DLD1 (cell line): ENCODE data around the gene WFDC8.

ENCODE experiments used
- in situ Hi-C: cut with HindIII; loops from 2 replicates; pipeline ENCODE4 v1.10.0; 2017; ENCODE audit warnings: low sequenced_read_pairs

The WFDC8 gene

DNA sequence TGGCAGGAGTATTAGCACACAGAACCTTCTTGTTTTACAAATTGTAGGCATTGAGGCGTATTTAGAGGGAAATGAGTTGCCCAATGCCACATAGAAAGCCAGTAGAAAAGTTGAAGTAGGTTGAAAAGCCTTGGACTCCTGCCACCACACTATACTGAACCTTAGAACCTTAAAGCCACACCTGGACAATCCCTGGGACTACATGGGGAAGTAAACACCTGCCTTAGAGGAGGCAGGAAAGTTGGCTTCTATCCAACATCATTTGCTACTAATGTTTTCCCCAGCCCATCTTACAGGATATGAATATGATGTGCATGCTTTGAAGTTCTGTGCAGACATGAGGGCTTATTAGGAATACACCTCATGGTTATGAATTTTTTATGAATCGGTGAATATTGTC, 26.6 kb downstream of the WFDC8 start:
- in situ Hi-C loops, result no loop called here

DNA sequence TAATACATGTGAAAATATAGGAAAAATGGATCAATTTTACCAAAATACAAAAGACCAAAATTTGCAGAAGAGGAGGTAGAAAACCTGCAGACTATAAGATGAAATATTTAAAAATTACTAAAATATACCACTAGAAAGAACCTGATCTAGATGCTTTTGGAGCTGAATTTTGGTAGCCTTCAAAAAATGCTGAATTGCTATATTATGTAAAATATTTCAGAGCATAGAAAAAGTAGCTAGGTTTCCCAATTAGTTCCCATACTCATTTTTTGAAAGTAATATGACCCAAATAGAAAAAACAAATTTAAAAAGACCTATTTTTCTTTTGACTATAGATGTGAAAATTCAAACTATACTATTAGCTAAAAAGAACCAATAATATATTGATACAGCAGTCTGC, 28.3 kb downstream of the WFDC8 start:
- in situ Hi-C loops, result no loop called here

DNA sequence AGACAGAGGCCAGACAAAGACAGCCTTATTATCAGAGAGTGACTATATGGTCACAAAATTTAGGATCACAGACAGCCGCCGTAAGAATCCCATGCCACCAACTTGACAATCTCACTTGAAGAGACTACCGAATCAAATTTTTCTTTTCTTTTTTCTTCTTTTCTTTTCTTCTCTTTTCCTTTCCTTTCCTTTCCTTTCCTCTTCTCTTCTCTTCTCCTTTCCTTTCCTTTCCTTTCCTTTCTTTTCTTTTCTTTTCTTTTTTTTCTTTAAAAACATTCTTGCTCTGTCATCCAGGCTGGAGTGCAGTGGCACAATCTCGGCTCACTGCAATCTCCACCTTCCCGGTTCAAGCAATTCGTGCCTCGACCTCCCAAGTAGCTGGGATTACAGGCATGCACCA, 30.7 kb downstream of the WFDC8 start:
- in situ Hi-C loops, result no loop called here

DNA sequence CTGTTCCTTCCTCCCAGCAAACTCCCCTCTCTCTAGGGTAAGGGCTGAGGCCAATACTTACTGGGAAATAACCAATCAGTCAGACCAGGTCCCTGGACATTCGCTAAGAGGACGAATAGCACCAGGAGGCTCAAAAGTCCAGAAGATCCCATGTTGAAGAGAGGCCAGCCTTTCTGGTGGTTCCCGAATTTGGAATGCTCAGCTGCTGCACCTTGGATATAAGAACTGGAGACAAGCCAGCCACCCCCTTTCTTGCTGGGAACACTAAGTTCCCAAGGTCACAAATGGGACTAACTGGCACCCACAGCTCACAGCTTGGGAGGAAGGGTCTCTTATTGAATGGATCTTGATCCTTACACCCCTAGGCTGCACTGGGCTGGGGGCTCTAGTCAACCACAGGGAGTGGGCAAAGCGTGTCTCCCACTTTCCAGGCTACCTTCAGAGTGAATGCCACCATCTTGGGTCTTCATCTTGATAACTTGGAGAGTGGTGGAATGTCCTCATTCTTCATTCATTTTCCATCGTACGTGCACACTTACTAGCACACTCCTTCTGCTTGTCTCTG, 31.8 kb downstream of the WFDC8 start, which contains the start of gene EPPIN:
EPPIN (minus strand) TSS at position 196 of the 565 bp plus-strand sequence; CDS start at position 152, 44 bp downstream.
- in situ Hi-C loops, result no loop called here

DNA sequence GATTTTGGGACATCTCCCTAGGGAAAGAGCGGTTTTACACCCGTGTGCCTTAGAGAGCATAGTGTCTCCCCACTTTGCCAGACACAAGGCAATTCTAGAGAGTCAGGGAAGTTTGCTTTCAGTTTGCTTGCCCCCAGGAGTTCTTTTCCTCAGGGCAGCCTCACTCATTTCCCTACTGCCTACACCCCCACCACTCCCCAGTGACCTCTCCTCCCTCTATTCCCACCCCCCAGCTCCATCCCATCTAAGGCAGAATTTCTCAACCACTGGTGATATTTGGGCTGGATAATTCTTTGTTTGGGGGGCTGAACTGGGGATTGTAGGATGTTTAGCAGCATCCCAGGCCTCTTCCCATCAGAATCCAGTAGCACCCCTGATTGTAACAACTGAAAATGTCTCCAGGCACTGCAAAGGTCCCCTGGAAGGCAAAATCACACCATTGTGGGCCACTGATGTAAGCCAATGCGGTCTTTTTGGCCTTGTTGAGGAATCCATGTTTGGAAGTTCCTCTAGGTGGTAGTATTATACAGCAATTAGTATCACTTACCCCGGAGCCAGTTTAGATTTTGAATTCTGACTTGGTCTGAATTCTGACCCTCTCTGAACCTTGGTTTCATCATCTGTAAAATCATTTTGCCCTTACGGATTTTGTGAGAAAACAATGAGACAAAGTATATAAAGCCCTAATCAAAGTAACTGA, 33.2 kb downstream of the WFDC8 start:
- in situ Hi-C loops, result no loop called here

DNA sequence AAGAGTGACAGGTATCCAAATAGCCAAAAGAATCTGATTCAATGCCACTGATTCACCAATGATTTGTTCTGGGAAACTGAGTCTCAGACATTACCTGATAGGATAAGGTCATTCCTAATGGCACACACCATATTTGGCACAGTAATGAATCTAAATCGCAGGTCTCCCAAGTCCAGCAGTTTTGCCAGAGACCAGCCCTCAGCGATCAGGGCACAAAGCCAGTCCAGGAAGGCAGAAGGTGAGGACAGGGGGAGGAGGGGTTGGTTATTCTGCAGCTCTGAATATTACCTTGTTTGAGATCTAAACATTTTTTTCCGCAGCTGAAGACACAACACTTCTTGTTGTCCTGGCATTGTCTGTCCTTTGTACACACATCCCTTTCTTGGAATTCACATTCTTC, 33.7 kb downstream of the WFDC8 start:
- in situ Hi-C loops, result no loop called here

DNA sequence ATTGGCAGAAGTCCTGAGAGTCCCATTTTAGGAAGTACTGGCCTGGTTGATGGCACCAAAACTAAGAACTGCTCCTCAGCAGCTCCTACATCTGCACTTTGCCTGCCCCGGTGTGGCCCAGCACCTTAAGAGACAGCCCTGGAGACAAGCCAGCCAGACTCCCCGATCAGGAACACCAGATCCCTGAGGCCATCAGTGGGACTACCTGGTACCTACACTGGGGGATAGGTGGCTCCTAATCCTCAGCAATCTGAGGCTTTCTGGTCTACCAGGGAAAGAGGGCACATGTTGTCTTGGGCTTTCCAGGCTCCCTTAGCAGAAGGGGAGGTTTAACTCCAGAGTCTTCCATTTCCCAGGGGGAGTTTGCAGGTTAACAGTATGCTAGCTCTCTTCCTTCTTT, 39.7 kb downstream of the WFDC8 start, which contains the start of gene WFDC6:
WFDC6 (minus strand) TSS at position 101 of the 400 bp plus-strand sequence; CDS start at position 26, 75 bp downstream.
- in situ Hi-C loops, result no loop called here

DNA sequence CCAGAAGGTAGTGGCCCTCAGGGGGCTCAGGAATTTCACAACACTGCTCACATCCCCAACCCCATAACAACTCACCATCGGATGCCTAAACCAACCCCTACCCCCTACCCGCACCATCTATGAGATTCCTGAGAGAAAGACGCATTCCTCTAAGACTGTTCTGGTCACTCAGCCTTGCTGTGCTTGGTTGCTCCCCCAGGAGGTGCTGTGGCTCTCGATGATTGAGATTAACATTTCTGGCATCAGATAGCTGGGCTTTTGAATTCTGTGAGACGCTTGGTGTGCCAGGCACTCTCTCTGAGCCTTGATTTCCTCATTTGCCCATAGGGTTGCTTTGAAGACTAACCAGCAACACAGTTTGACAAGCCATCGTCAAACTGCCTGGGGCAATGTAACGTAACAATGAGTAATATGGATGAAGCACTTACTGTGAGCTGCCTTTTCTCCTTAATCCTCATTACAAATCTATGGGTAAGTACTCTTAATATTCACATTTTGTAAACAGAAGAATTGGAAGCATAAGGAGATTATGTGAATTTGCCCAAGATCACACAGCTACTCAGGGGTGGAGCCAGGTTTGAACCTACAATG, 40.8 kb downstream of the WFDC8 start:
- in situ Hi-C loops, result no loop called here

DNA sequence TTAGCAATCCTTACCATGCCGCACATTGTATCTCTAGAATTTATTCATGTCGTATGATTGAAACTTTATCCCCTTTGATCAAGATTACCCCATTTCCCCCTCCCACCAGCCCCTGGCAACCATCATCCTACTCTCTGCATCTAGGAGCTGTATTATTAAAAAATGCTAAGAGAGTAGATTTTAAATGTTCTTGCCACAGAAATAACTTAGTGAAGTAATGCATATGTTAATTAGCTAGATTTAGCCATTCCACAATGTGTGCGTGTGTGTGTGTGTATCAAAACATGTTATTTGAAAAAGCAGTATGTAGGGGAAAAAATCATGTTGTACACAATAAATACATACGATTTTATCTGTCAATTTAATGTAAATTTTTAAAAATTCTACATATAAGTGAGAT, 51.8 kb downstream of the WFDC8 start:
- in situ Hi-C loops, result no loop called here

DNA sequence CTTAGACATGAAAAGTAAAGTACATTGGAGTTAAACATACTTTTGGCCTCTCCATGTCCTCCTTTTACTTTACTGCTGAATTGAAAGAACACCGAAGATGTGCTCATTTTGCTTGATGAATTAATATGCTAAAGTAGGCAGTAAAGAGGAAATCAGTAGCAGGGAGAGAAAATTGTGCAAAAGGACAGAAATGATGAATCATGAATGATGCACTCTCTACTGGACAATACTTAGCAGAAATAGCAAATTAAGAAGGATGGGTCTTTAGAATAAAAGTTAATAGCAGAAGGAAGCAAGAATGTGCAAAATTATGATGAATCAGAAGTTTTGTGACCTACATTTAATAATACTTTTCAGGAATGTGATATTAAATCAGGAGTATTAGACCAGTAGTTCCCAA, 55.3 kb downstream of the WFDC8 start:
- in situ Hi-C loops, result no loop called here

DNA sequence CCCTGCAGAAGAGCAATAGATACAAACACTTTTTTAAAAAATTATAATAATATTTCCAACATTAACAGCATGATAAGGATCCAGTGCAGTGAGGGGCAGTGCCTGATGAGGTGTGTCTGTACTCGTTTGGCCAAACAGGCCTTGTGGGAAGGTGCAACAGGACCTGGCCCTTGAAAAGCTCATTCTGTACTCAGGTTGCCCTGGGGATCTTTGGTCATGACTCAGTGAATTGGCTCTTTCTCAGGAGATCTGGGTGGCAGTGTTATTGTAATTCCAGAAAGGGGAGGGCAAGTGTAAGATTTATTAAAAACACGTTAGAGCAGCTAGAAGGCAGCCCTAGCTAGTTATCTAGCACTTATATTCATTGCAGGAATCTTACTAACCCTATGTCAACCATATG, 60.8 kb downstream of the WFDC8 start:
- in situ Hi-C loops, result no loop called here

DNA sequence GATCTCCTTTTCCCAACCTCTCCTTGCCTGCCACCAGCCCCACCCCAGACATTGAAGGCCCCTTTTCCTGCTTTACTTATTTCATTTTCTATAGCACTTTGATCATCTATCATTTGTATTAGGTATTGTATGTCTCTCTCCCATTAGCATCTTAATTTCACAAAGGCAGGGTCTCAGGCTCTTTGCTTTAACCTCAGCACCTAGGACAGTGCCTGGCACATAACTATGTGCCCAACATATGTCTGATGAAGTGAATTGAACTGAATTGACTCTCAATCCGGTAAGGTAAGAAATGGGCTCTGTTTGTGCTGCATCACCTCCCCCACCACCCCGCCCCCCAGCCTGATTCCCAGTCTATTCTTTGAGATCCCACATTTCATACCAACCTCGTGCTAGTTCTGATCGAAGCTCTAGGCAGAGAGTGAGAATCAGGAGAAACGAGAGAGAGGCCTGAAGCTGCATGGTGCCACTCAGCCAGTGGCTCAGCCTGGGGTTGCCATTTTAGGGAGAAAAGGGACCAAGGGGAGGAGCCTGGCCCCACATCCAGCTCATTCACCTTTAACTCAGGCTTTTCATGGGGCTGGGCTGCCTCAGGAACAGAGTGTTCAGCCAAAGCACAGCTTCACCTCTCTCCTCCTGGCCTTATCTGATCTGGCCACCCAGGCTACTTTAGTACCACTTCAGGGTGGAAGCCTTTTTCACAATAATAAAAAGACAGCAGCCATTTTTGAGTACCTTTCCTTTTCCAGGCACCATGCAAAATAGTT, 63.8 kb downstream of the WFDC8 start, which contains the start of gene SPINT3:
SPINT3 (minus strand) TSS at position 476 of the 767 bp plus-strand sequence; CDS start at position 462, 14 bp downstream.
- in situ Hi-C loops, result no loop called here

DNA sequence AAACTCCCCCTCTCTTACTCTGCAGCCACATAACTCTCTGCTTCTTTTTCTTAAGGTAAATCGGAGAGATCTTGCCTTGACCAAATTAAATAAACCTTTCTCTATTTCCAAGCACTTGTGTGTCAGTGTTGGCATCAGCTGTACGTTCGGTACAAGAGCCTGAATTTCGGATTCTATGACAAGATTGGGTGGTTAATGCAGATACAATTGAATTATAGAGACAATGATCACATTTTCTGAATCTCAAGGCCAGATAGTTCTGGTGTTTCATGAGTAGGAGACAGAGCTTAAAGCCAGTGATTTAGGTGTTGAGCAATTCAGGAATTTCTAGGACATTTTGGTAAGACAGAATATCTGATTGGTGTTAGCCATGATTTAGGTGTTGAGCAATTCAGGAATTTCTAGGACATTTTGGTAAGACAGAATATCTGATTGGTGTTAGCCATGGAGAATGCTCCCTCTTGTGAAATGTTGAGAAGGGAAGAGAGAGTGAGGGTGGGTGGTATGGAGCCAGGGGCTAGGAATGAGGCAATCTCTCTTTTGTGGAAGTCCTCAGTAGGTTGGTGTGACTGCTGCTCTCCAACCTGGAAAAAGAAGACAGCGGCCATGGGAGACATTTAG, 68.7 kb downstream of the WFDC8 start:
- in situ Hi-C loops, result no loop called here

DNA sequence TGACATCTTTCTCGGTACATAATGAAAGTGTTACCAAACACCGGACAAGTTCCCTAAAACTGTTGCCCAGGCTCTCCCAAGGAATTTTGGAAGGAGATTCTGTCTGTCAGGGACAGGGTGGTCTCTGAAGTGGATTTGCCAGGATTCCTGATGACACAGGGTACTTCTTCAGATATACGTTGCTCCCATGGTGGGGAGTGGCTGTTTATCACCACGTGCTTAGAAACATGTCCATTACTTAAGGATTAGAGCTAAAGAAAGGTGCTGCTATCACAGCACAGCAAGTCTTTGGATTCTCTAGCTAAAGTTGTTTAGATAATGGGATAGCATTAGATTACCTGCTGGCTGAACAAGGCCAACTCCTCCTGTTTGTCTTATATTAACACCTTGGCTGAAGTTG, 70.0 kb downstream of the WFDC8 start:
- in situ Hi-C loops, result no loop called here

DNA sequence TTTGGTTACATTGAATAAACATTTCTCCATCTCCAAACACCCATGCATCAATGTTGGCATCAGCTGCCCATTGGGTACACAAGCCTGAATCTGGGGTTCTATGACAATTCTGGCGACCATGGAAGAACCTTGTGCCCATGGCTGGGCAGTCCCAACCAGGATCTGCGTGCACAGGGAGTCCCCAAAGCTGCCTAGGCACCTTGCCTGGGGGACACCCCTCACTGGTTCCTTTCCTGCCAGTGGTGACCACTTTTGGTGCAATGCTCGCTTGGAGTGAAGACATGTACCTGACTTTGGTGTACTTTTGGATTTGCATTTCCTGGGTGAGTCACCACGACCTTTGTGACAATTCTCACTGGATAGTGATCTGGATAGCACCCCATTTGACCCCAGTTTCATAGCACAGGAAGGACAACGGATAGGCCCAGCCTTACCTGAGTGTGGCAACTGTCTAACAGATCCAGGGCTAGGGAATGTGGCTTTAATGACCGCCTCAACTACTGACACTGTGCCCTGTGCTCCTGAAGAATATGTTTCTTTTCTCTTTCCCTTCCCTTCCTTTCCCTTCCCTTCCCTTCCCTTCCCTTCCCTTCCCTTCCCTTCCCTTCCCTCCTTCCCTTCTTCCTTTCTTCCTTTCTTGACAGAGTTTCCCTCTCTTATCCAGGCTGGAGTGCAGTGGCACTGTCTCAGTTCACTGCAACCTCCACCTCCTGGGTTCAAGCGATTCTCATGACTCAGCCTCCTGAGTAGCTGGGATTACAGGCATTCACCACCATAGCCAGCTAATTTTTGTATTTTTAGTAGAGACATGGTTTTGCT, 70.8 kb downstream of the WFDC8 start:
- in situ Hi-C loops, result no loop called here

DNA sequence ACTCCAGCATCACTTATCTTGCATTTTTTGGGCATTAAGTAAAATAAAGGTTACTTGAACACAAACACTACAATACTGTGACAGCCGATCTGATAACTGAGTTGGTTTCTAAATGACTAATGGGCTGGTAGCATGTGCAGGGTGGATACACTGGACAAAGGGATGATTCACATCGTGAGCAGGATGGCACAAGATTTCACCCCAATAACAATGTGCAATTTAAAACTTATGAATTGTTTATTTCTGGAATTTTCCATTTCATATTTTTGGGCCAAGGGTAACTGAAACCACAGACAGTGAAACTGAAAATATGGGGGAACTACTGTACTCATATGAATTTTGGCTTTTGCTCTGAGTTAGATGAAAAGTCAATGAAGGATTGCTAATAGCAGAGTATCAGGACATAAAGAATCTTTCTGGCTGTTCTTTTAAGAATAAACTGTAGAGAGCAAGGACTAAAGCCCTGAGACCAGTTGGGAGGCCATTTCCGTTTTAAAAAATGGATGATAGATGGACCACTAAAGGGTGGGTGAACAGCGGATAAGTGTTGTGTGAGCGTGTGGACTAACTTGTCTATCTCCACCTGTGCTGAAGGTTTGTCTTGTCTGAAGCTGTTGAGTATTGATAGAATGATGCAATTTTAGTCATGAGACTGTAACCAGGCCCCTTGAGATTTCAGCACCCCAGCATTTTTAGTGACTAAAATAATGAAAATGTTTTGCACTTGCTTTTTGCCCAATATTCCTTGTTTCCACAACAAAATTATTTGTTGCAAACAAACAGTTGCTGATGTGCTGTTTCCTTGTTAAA, 71.9 kb downstream of the WFDC8 start:
- in situ Hi-C loops, result no loop called here

DNA sequence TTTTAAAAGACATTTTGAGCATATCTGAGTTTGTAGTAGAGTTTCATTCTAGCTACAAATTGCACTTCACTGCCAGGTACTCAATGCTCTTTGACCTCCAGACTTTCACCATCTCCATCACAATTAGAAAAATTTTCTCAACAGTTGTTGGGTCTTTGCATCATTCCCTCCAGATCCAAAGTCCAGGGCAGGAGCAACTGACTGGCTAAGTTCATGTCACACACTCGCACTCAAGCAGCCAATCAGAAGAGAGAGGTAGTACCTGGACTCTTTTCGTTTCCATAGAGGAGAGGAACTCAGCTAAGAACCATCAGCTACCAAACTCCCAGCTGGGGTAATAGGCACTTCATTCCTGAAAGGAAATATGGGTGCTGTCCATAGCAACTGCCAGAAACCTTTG, 72.7 kb downstream of the WFDC8 start:
- in situ Hi-C loops, result no loop called here

DNA sequence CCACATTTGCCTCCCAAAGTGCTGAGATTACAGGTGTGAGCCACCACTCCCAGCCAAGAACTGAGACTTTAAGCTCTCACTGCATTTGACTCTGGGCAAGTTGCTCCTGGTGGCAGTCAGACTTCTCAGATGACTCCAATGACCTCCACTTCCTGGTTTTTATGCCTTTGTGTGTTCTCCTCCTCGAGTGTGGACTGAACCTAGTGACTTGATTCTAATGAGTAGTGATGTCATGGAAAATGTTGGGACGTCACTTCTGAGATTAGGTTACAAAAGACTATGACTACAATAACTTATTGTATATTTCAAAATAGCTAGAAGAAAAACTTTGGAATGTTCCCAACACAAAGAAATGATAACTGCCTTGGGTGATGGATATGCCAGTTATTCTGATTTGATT, 75.7 kb downstream of the WFDC8 start:
- in situ Hi-C loops, result no loop called here

DNA sequence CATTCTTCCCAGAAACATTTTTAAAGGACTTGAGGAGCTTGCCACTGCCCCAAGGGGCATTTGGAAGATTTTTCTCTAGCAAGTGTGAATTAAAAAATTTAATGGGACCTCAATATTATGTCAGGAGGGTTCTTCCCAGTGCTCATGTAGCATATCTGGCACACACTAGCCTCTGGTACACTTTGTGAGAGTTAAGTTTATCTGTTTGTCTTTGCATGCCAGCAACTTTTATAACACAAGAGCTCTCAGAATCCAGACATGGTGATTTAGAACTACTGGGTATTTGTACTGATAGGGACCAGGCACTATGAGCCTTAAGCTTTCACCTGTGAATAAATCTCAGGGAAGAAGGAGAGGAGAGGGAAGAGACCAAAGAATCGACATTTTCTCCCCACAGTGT, 76.5 kb downstream of the WFDC8 start:
- in situ Hi-C loops, result no loop called here
